Trophoblast cell (in vitro differentiated cells and primary cell): ENCODE results near the gene MRGPRX2.

ENCODE experiments used
- DNase-seq, 2 donors: peaks; one replicate each; pipeline ENCODE4 v3.0.0-alpha.2; 2016
- H2AFZ ChIP-seq: 2 replicates; pipeline ENCODE4 v1.6.1; 2013; ENCODE audit warnings: low read length, moderate library complexity, mild to moderate bottlenecking; ENCODE audit not compliant: insufficient read depth, poor library complexity
- H2AK5ac ChIP-seq: 2 replicates; pipeline ENCODE4 v1.6.1; 2013; ENCODE audit warnings: mild to moderate bottlenecking, low read length
- H2BK120ac ChIP-seq: 2 replicates; pipeline ENCODE4 v1.6.1; 2013; ENCODE audit warnings: low read length, mild to moderate bottlenecking, moderate library complexity; ENCODE audit not compliant: insufficient read depth, poor library complexity
- H2BK12ac ChIP-seq: 2 replicates; pipeline ENCODE4 v1.6.1; 2013; ENCODE audit warnings: mild to moderate bottlenecking, low read length, moderate library complexity
- H2BK5ac ChIP-seq: 2 replicates; pipeline ENCODE4 v1.6.1; 2013; ENCODE audit warnings: low read length, low read depth, moderate library complexity, mild to moderate bottlenecking; ENCODE audit not compliant: poor library complexity
- H3K14ac ChIP-seq: 2 replicates; pipeline ENCODE4 v1.6.1; 2013; ENCODE audit warnings: mild to moderate bottlenecking, low read length
- H3K18ac ChIP-seq: 2 replicates; pipeline ENCODE4 v1.6.1; 2013; ENCODE audit warnings: mild to moderate bottlenecking, low read length
- H3K23ac ChIP-seq: 2 replicates; pipeline ENCODE4 v1.6.1; 2013; ENCODE audit warnings: low read length
- H3K27ac ChIP-seq: 2 replicates; pipeline ENCODE4 v1.5.1; 2013; ENCODE audit warnings: low read depth, mild to moderate bottlenecking, inconsistent platforms, low read length, moderate library complexity
- H3K27me3 ChIP-seq: 2 replicates; pipeline ENCODE4 v1.6.1; 2013; ENCODE audit warnings: inconsistent platforms, mild to moderate bottlenecking, low read length, moderate library complexity; ENCODE audit not compliant: insufficient read depth
- H3K36me3 ChIP-seq, 2 experiments: 1 replicate in 1 of 2; 2 replicates in 1 of 2; pipeline ENCODE4 v1.6.1; 2013; ENCODE audit warnings: low read length in 2 of 2, mild to moderate bottlenecking in 2 of 2, moderate library complexity in 1 of 2; ENCODE audit not compliant: insufficient read depth in 2 of 2, control insufficient read depth in 1 of 2
- H3K4ac ChIP-seq: 2 replicates; pipeline ENCODE4 v1.6.1; 2013; ENCODE audit warnings: low read depth, mild to moderate bottlenecking, low read length, moderate library complexity
- H3K4me1 ChIP-seq, 2 experiments: 1 replicate in 1 of 2; 2 replicates in 1 of 2; pipeline ENCODE4 v1.6.1; 2013; ENCODE audit warnings: low read length in 2 of 2, mild to moderate bottlenecking in 2 of 2, moderate library complexity in 1 of 2; ENCODE audit not compliant: insufficient read depth in 2 of 2, control insufficient read depth in 1 of 2
- H3K4me2 ChIP-seq: 2 replicates; pipeline ENCODE4 v1.6.1; 2013; ENCODE audit warnings: inconsistent platforms, mild to moderate bottlenecking, low read length, moderate library complexity
- H3K4me3 ChIP-seq: 2 replicates; pipeline ENCODE4 v1.5.1; 2013; ENCODE audit warnings: mild to moderate bottlenecking, low read depth, low read length, inconsistent platforms
- H3K79me1 ChIP-seq: one replicate; pipeline ENCODE4 v1.6.1; 2013; ENCODE audit warnings: low read length
- H3K79me2 ChIP-seq: 2 replicates; pipeline ENCODE4 v1.6.1; 2013; ENCODE audit warnings: low read length, mild to moderate bottlenecking; ENCODE audit not compliant: control insufficient read depth, insufficient read depth, poor library complexity
- H3K9ac ChIP-seq: 2 replicates; pipeline ENCODE4 v1.6.1; 2013; ENCODE audit warnings: mild to moderate bottlenecking, low read length
- H3K9me3 ChIP-seq: 2 replicates; pipeline ENCODE4 v1.6.1; 2013; ENCODE audit warnings: low read depth, mild to moderate bottlenecking, control low read depth, inconsistent platforms, low read length; ENCODE audit not compliant: insufficient read depth
- H4K12ac ChIP-seq: 2 replicates; pipeline ENCODE4 v1.6.1; 2013; ENCODE audit warnings: low read depth, mild to moderate bottlenecking, low read length, moderate library complexity
- H4K8ac ChIP-seq: 2 replicates; pipeline ENCODE4 v1.6.1; 2013; ENCODE audit warnings: low read depth, mild to moderate bottlenecking, low read length, moderate library complexity
- H4K91ac ChIP-seq: one replicate; pipeline ENCODE4 v1.6.1; 2013; ENCODE audit warnings: low read depth, mild to moderate bottlenecking, low read length, moderate library complexity
- WGBS: extraction: QIAGEN DNeasy Blood & Tissue Kit; methylation state at CpG from one replicate; pipeline ENCODE4 v1.1.7; 2013; ENCODE audit warnings: missing lambda C conversion rate; ENCODE audit not compliant: insufficient read length, insufficient coverage; ENCODE audit errors: extremely low coverage; 5-methylcytosine and 5-hydroxymethylcytosine counted together

MRGPRX2 gene

GRCh38 chr11:19084661-19085315, 24.3 kb upstream of the MRGPRX2 start:
- Histone ChIP-seq H2BK120ac (no peak overlapping the region), H2AFZ (no peak overlapping the region), H2BK5ac (no peak overlapping the region), H3K27me3 (no peaks in the 10 kb centered on the region), H3K79me2 (no peaks in the 10 kb centered on the region), H4K91ac (no peak overlapping the region), H3K23ac (no peak overlapping the region), H2AK5ac (no peak overlapping the region), H4K12ac (no peak overlapping the region), H3K18ac (no peak overlapping the region), H3K9me3 (no peaks in the 10 kb centered on the region), H3K4me1 (peaks cover 0 to 9% of the 10 kb centered on the region in 2 experiments), H4K8ac (no peak overlapping the region), H3K27ac (no peak overlapping the region), H3K4me2 (no peak overlapping the region), H3K4me3 (no peak overlapping the region), H3K79me1 (no peaks in the 10 kb centered on the region), H3K14ac (no peak overlapping the region), H2BK12ac (no peak overlapping the region), H3K4ac (no peak overlapping the region), H3K36me3 (no peaks in the 10 kb centered on the region), H3K9ac (no peak overlapping the region)
- no peak for DNase-seq
- no CpG with 5 or more reads among the region's 5 CpGs for WGBS

GRCh38 chr11:19083166-19083565, 22.6 kb upstream of the MRGPRX2 start:
- no peak overlapping the region for H3K23ac ChIP-seq
- no peaks in the 10 kb centered on the region for H3K79me2 ChIP-seq
- no peak overlapping the region for H3K4me3 ChIP-seq
- peaks cover 5 to 6% of the 10 kb centered on the region in 2 experiments for H3K4me1 ChIP-seq
- H2AFZ ChIP-seq: no peak overlapping the region
- H3K18ac ChIP-seq: no peak overlapping the region
- no CpG with 5 or more reads among the region's 1 CpG for WGBS
- H3K27ac ChIP-seq: no peak overlapping the region
- H3K4ac ChIP-seq: no peak overlapping the region
- H2BK12ac ChIP-seq: no peak overlapping the region
- H2AK5ac ChIP-seq: no peak overlapping the region
- no peak overlapping the region for H4K8ac ChIP-seq
- H3K36me3 ChIP-seq: no peaks in the 10 kb centered on the region
- H2BK120ac ChIP-seq: no peak overlapping the region
- no peak overlapping the region for H3K4me2 ChIP-seq
- no peaks in the 10 kb centered on the region for H3K27me3 ChIP-seq
- no peak overlapping the region for H3K14ac ChIP-seq
- no peak overlapping the region for H3K9ac ChIP-seq
- peaks cover 3% of the 10 kb centered on the region for H3K79me1 ChIP-seq
- no peak overlapping the region for H4K91ac ChIP-seq
- H3K9me3 ChIP-seq: no peaks in the 10 kb centered on the region
- no peak overlapping the region for H2BK5ac ChIP-seq
- H4K12ac ChIP-seq: no peak overlapping the region
- no peak for DNase-seq

GRCh38 chr11:19080579-19080993, 20.1 kb upstream of the MRGPRX2 start:
- H3K23ac ChIP-seq: no peak overlapping the region
- H3K9me3 ChIP-seq: peaks cover 2% of the 10 kb centered on the region
- H2BK120ac ChIP-seq: no peak overlapping the region
- no peak overlapping the region for H2AK5ac ChIP-seq
- H3K36me3 ChIP-seq: no peaks in the 10 kb centered on the region
- no peak overlapping the region for H2BK5ac ChIP-seq
- peaks cover 3% of the 10 kb centered on the region for H3K79me1 ChIP-seq
- H4K12ac ChIP-seq: no peak overlapping the region
- H3K4ac ChIP-seq: no peak overlapping the region
- no peak overlapping the region for H3K9ac ChIP-seq
- no CpG with 5 or more reads among the region's 6 CpGs for WGBS
- H2BK12ac ChIP-seq: no peak overlapping the region
- H4K91ac ChIP-seq: no peak overlapping the region
- no peak overlapping the region for H3K27ac ChIP-seq
- DNase-seq: peak in 1 of 2 donors; percentile 41
- no peak overlapping the region for H2AFZ ChIP-seq
- no peaks in the 10 kb centered on the region for H3K79me2 ChIP-seq
- H3K4me1 ChIP-seq: peaks cover 7% of the 10 kb centered on the region in 2 experiments
- H3K4me2 ChIP-seq: no peak overlapping the region
- no peak overlapping the region for H3K14ac ChIP-seq
- H3K18ac ChIP-seq: no peak overlapping the region
- H4K8ac ChIP-seq: no peak overlapping the region
- H3K27me3 ChIP-seq: no peaks in the 10 kb centered on the region
- no peak overlapping the region for H3K4me3 ChIP-seq

- no peak overlapping the region for H3K23ac ChIP-seq
- peaks cover 7 to 10% of the 10 kb centered on the region in 2 experiments for H3K4me1 ChIP-seq
- H2BK120ac ChIP-seq: no peak overlapping the region
- no peaks in the 10 kb centered on the region for H3K36me3 ChIP-seq
- no peak overlapping the region for H3K27ac ChIP-seq
- H4K12ac ChIP-seq: no peak overlapping the region
- no peak overlapping the region for H2AFZ ChIP-seq
- no peak overlapping the region for H3K4ac ChIP-seq
- H4K91ac ChIP-seq: no peak overlapping the region
- H3K79me2 ChIP-seq: no peaks in the 10 kb centered on the region
- H3K27me3 ChIP-seq: no peaks in the 10 kb centered on the region
- peak; percentile 33 to 63 for DNase-seq
- H3K9me3 ChIP-seq: peaks cover 2% of the 10 kb centered on the region
- H3K9ac ChIP-seq: no peak overlapping the region
- no peak overlapping the region for H2BK5ac ChIP-seq
- H2AK5ac ChIP-seq: no peak overlapping the region
- H3K18ac ChIP-seq: no peak overlapping the region
- no peak overlapping the region for H3K14ac ChIP-seq
- H3K79me1 ChIP-seq: peaks cover 5% of the 10 kb centered on the region
- H3K4me2 ChIP-seq: no peak overlapping the region
- no CpG with 5 or more reads among the region's 6 CpGs for WGBS
- H3K4me3 ChIP-seq: no peak overlapping the region
- H4K8ac ChIP-seq: no peak overlapping the region
- H2BK12ac ChIP-seq: peak overlapping the region; percentile 70
These were observed 19.3 kb upstream of the MRGPRX2 start for GRCh38 chr11:19079643-19080440.
